Cardiac muscle cell (in vitro differentiated cells and primary cell): ENCODE data around the gene STK25. TPM values are rescaled to one million over a fixed set of nuclear protein-coding genes. Genes with fewer than 3 reads are reported as not detected.
"Not testable (repeated sequence)": the region's sequence is repeated elsewhere in the genome, so short reads cannot be mapped to it uniquely, and the experiment has no call there.

Source experiments
- DNase-seq, 2 donors: peaks; one replicate each; pipeline versions ENCODE4 v3.0.0 to v3.0.0-alpha.2; 2010 to 2017; ENCODE audit warnings: low read depth in 1 of 2, low spot score in 1 of 2
- H3K27ac ChIP-seq: fragments of 200-600 bp; sonication (generic); 2 replicates; pipeline ENCODE4 v1.5.1; 2016
- H3K27me3 ChIP-seq: fragments of 200-600 bp; sonication (generic); 2 replicates; pipeline ENCODE4 v1.6.0; 2016; ENCODE audit warnings: control low read depth
- H3K36me3 ChIP-seq: fragments of 200-600 bp; sonication (generic); 2 replicates; pipeline ENCODE4 v1.5.1; 2016; ENCODE audit warnings: control low read depth
- H3K4me1 ChIP-seq: fragments of 200-600 bp; sonication (generic); 2 replicates; pipeline ENCODE4 v1.8.1; 2017; ENCODE audit warnings: low read depth, mild to moderate bottlenecking, mixed run types
- H3K4me3 ChIP-seq: fragments of 200-600 bp; sonication (generic); 2 replicates; pipeline ENCODE4 v1.5.1; 2016; ENCODE audit warnings: mild to moderate bottlenecking
- H3K9me3 ChIP-seq: fragments of 200-600 bp; sonication (generic); 2 replicates; pipeline ENCODE4 v1.5.1; 2017; ENCODE audit warnings: low read depth, mild to moderate bottlenecking, control low read depth
- CTCF ChIP-seq: IDR thresholded peaks from 2 replicates; pipeline ENCODE4 v1.5.1; 2012; ENCODE audit warnings: low read depth, mild to moderate bottlenecking, low read length
- polyA plus RNA-seq: library from polyadenylated mRNA; unstranded; fragments of >200 nt; fragmentation: Nextera tagmentation; extraction: Ambion mirVana; gene quantifications from 2 replicates; pipeline ENCODE4 v1.2.1, GENCODE V29; 2016
- total RNA-seq: library from RNA; depleted of rRNA; stranded (reverse); fragments of >200 nt; gene quantifications from 2 replicates; pipeline ENCODE4 v1.2.3, GENCODE V29; 2016

The STK25 gene
- total and polyA plus RNA-seq, 2 experiments from 2014 or later = 295 to 422 TPM

- H3K4me1 ChIP-seq = no peaks in the 10 kb centered on the region
- no peak for TF ChIP-seq CTCF
- H3K4me3 ChIP-seq = no peak overlapping the region
- H3K27me3 ChIP-seq = no peaks in the 10 kb centered on the region
- H3K36me3 ChIP-seq = no peaks in the 10 kb centered on the region
- H3K27ac ChIP-seq = no peak overlapping the region
- no peaks in the 10 kb centered on the region for H3K9me3 ChIP-seq
- DNase-seq = no peak
Measured at GRCh38 chr2:241459520-241459919, 48.9 kb downstream of the STK25 start.

GRCh38 chr2:241458687-241459086 is 49.7 kb downstream of the STK25 start:
- no peaks in the 10 kb centered on the region for H3K36me3 ChIP-seq
- TF ChIP-seq CTCF = no peak
- H3K4me1 ChIP-seq = no peaks in the 10 kb centered on the region
- no peaks in the 10 kb centered on the region for H3K27me3 ChIP-seq
- H3K9me3 ChIP-seq = no peaks in the 10 kb centered on the region
- DNase-seq = no peak
- H3K27ac ChIP-seq = no peak overlapping the region
- no peak overlapping the region for H3K4me3 ChIP-seq

DNA sequence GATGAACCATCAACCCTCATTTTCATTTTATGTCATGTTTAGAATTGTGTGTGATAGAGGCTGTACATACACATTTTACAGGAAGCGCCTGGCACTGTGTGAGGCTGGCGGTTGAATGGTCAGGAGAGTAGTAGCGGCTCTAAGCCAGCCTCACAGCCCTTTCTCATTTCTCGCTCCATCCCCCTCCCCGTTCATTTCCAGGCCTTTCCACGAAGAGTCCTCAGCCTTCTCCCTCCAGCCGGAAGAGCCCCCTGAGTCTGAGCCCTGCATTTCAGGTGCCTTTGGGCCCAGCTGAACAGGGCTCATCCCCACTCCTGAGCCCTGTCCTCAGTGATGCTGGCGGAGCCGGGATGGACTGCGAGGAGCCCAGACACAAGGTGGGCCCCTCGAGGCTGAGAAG is 51.8 kb downstream of the STK25 start:
- Histone ChIP-seq H3K9me3 (no peaks in the 10 kb centered on the region), H3K27me3 (no peaks in the 10 kb centered on the region), H3K4me3 (no peak overlapping the region), H3K4me1 (no peaks in the 10 kb centered on the region), H3K36me3 (no peaks in the 10 kb centered on the region), H3K27ac (no peak overlapping the region)
- DNase-seq = no peak
- TF ChIP-seq CTCF = no peak

GRCh38 chr2:241454837-241455485 is 53.4 kb downstream of the STK25 start:
- H3K36me3 ChIP-seq = no peaks in the 10 kb centered on the region
- H3K9me3 ChIP-seq = no peaks in the 10 kb centered on the region
- no peak overlapping the region for H3K27ac ChIP-seq
- TF ChIP-seq CTCF = no peak
- H3K4me1 ChIP-seq = no peaks in the 10 kb centered on the region
- no peaks in the 10 kb centered on the region for H3K27me3 ChIP-seq
- H3K4me3 ChIP-seq = no peak overlapping the region
- DNase-seq = peak in 1 of 2 donors; percentile 8

DNA sequence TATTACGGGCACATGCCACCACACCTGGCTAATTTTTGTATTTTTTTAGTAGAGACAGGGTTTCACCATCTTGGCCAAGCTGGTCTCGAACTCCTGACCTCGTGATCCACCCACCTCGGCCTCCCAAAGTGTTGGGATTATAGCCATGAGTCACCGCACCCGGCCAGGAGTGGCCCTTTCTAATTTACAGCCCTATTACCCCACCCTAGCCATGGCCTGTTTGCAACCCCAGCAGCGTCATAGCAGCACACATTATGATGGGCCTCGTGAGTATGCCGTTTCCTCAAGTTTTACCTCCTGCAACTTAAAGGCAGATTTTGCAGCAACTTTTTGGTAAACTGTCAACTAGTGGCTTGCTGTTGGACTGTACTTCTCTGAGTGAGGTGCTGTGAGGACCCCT is 54.5 kb downstream of the STK25 start:
- not testable (repeated sequence) for H3K4me3 ChIP-seq, H3K27ac ChIP-seq, DNase-seq, H3K36me3 ChIP-seq, H3K4me1 ChIP-seq, H3K9me3 ChIP-seq, H3K27me3 ChIP-seq

GRCh38 chr2:241451840-241452506 is 56.4 kb downstream of the STK25 start:
- no peak overlapping the region for H3K4me3 ChIP-seq
- H3K36me3 ChIP-seq = no peaks in the 10 kb centered on the region
- no peak for TF ChIP-seq CTCF
- DNase-seq = no peak
- no peaks in the 10 kb centered on the region for H3K9me3 ChIP-seq
- no peak overlapping the region for H3K27ac ChIP-seq
- no peaks in the 10 kb centered on the region for H3K4me1 ChIP-seq
- no peaks in the 10 kb centered on the region for H3K27me3 ChIP-seq

- H3K4me3 ChIP-seq, DNase-seq, H3K36me3 ChIP-seq, H3K27ac ChIP-seq, H3K4me1 ChIP-seq, H3K9me3 ChIP-seq, H3K27me3 ChIP-seq: not testable (repeated sequence)
Measured at GRCh38 chr2:241450092-241450491, 58.3 kb downstream of the STK25 start.
